Stimulated activated CD4-positive, alpha-beta T cell treated with anti-CD3 and anti-CD28 coated beads, Interleukin-15, amount 100 ng/mL, for 24 hours (primary cell): ENCODE results near the gene C18orf63.

Source experiments
- DNase-seq: peaks from one replicate; pipeline ENCODE4 v3.0.0-alpha.2; 2020

The C18orf63 gene

DNA sequence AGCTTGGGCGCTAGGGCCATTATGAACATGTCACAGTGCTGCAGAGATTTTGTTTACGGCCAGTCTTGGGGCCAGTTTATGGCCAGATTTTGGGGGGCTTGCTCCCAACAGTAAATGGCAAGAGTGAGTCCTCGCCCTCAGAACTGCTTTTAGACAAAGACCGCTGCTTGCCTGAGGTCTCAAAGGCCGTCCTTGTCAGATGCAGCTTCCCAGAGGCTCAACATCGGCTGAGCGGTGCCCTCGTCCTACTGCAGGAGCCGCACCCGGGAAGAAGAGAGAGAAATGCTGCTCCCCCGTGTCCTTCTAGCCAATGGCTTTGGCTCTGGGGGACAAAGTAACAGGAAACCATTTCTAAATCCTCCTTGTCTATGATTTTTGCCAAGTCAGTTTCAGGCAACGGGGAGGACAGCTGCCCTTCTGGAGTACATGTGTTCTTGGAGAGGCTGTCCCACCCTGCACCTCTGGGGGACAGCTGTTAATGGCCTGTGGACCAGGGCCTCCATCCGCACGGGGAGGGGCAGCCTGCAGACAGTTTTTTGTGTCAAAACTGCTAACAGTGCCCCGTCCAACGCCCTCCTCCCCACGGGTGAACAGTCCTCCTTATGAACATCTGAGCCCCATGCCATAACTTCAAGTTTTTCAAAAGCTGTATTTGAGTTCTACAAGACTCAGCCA lies 66.1 kb downstream of the C18orf63 start:
- DNase-seq, result no peak

DNA sequence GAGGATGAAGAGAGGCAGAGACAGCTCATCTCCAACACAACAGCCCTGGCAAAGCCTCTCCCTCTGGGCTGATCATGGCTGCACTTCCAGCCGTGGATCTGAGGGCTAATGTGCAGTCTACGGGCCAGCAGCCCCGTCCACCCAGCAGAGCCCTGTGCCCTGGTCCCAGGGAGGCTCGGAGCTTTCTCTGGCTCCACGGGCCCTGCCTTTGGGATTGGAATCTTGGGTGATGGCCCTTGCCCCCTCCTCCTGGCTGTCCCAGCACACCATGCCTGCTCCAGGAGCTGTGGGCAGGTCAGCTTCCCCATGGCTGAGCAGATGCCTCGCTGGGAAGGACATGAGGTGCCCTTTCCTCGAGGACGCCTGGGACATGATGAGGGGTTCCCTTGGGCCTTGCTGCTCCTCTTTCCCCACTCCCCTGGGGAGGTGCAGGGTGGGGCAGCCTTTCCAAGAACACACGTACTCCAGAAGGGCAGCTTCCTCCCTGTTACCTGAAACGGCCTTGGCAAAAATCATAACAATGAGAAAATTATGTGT lies 66.9 kb downstream of the C18orf63 start:
- no peak for DNase-seq

GRCh38 chr18:74387383-74387782 lies 71.7 kb downstream of the C18orf63 start:
- no peak for DNase-seq

- DNase-seq, result no peak
These were observed 72.6 kb downstream of the C18orf63 start for GRCh38 chr18:74388227-74388626.

DNA sequence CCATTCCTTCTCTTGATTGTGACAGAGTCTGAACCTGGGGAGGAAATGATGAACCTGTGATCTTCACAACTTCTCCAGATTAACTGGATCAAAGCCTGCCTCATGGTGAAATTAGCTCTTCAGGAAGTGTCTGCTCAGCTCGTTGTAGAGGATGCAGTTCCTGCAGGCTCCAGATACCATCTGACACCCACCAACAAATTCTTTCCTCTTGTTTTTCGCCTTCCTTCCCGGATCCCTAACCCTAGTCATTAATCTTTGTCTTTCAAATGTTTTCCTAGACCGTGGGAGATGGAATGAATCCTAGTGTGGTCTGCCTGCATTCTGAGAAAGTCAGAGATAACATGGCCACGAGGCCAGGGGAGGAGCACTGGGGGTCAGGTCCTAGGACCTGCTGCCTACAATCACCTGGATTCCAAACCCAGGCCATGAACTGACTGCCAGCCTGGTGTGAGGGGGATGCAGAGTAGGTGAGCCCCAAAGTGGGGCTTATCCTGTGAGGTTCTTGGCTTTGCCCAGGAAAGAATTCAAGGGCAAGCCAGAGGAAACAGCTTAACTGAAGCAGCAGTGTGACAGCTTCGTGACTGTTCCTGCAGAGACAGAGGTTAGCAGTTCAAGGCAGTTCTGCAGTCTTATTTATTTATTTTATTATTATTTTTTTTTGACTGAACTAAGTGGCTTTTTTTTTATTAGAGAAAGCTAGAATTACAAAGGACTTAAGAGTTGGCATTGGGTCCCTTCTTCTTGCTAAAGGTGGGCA lies 73.7 kb downstream of the C18orf63 start:
- DNase-seq, result no peak

DNA sequence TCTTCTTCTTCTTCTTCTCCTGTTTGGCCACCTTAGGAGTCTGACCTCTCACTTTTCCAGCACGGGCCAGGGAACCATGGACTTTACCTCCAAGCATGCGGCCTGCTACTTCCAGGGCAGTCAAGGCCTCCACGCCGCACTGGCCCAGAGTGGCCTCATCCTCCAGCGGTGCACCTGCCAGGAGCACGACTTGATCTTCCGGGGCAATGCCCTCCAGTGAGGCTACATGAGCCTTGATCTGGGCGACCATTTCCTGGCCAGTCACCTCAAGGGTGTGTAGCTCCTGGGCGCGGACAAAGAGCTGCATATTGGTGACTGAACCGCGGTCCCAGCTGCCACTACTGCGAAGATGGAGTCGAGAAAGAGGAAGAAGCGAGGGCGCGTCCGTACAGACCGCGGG lies 74.4 kb downstream of the C18orf63 start:
- no peak for DNase-seq

GRCh38 chr18:74390900-74391299 lies 75.3 kb downstream of the C18orf63 start:
- no peak for DNase-seq

DNA sequence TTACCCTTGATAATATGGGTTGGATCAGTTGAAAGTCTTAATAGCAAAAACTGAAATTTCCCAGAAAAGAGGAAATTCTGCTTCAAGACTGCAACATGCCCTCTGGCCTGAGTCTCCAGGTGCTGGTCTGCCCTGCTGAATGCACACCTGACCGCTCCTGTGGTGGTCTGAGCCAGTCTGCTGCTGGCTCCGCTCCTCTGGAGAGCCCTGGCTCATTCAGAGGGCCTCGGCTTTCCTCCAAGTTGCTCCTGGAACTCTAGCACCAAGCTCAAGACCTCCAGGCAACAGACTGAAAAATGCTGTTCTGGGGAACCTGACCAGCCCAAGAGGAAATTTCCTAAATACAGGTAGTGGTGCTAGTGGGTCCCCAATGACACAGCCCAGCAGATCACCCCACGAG lies 76.7 kb downstream of the C18orf63 start:
- DNase-seq, result no peak

DNA sequence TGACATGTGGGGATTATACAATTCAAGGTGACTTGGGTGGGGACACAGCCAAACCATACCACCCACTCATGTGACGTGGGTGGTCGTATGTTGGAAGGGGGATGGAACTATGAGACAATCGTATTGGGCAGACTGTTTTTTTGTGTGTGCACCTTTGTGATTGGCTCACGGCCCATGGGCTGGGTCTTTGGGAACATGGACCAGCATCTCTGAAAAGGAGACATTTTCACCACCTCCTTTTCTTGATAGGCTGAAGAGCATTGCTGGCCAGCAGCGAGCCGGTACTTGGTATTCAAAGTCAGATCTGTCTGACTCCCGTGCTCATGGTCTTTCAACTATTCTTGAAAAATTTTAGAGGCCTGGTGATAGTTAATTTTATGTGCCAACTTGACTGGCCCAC lies 79.4 kb downstream of the C18orf63 start:
- DNase-seq, result no peak

- no peak for DNase-seq
These were observed 80.1 kb downstream of the C18orf63 start for GRCh38 chr18:74395648-74396154.

DNA sequence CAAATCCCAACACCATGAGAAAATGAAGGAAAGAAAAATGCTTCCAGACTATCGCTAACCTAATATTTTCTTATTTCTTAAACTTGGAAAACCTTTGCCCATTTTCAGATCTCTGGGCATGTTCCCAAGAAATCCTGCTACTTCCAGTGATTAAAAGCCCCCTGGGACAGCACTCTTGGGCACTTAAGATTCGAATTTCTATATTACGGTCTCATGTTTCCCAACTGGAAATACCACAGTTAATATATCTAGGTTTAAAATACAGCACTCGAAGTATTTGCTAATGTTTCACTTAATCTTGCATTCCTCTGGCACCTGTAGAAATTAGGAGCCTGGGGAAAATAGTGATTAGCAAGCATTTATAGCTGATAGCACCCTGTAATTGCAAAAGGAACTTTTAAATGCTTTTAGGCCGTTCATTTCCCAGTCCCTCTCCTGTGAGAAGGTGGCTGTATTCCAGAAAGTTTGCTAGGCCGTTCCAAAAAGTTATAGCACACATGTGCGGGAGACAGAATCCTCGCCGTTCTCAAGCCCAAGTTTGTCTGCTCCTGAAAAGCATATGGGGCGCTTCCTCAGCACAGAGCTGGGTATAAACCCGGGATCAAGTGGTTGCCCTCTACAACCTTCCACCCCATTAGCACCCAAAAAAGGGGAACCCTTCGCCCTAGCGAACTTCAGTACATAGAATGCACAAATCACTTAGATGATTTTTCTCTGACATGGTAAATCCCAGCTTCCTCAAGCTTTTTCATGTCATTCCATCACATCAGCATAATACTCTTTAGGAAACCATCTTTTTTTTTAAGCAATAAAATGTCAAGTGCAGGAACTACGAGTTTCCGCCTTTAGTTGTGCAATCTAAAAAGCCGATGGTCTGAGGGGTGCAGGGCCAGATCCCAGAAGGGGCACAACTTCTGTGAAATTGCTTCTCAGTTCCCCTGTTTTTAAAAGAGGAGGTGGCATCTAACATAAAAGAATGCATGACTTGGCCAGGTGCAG lies 80.8 kb downstream of the C18orf63 start:
- DNase-seq, result no peak

DNA sequence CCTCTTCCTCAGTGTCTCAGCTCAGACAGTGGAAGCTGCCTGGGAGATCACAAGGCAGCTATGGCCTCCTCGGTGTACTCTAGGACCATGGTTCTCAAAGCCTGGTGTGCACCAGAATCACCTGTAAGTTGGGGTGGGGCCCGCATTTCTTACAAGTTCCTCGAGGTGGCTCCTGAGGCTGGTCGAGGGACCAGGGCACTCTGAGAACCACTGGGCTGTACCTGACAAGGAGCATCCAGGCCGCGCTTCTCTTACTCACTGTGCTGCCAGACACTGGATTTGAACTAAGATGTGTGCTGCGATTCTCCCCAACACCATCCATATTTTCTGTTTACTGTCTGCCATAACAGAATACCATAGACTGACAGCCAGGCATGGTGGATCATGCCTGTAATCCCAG lies 81.9 kb downstream of the C18orf63 start:
- DNase-seq, result no peak

DNA sequence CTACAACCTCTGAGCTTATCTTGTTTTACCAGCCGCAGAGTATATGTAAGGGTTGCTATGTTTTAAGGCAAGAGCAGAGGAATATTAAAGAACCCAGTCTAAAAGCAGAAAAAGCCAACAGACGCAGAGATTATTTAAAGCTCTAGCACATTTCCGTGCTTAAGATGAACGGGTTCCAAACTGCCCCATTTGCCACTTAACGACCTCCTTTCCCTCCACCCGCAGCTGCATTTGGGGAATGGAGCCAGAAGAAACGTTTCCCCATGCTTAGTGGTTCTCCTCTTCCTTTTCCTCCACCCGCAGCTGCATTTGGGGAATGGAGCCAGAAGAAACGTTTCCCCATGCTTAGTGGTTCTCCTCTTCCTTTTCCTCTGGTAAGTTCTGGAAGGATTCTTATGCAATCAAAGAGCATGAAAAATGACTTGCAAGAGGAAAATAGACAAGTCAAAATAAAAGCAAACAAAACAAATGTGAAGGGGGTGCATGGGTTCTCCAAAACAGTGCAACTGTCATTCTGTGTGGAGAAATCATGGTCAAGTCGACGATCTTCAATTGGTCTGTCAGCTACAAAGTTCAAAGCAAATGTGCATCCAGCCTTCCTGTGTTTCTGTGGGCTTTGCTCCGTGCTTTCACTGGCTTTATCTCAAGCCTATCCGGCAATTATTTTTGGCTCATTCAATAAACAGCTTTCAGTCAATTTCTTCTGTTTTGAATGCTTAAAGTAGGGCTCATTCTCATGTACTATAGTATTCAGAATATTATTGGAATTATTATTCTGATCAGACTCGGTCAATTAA lies 83.7 kb downstream of the C18orf63 start:
- DNase-seq, result no peak

DNA sequence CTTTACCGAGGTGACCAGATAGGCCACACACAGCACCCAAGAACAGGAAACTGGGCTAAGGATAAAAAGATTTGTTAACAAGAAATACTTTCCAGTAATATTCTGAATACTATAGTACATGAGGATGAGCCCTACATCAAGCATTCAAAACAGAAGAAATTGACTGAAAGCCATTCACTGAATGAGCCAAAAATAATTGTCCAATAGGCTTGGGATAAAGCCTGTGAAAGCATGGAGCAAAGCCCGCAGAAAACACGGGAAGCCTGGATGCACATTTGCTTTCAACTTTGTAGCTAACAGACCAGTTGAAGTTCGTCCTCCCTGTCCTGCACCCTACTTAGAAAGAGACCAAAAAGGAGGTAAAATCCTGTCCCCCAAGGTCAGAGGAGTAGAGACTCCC lies 85.2 kb downstream of the C18orf63 start:
- no peak for DNase-seq

DNA sequence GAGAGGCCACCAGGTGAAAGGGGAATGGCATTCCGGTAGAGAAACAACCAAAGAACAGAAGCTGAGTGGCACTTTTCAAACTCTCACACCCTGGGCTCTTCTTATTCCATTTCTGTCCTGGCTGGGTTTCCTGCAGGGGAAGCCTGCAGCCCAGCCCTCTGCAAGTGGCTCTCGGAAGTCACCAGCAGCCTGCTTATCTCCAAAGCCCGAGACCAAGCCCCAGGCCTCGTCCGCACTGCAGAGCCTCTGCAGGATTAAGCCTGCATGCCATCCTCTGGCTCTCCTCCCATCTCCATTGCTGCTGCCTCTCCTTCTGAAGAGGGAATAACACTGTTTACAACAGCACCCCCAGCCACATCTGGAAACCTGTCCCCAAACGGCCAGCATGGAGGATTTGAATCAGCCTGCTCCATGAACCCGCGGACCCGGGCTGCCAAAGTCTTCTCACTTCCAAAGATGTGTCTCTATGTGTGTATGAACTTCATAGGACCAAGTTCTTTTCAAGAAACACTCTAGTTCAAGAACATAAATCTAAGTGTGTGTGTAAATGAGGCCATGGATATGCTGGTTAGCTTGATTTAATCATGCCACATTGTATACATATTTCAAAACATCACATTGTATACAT lies 87.3 kb downstream of the C18orf63 start:
- no peak for DNase-seq

DNA sequence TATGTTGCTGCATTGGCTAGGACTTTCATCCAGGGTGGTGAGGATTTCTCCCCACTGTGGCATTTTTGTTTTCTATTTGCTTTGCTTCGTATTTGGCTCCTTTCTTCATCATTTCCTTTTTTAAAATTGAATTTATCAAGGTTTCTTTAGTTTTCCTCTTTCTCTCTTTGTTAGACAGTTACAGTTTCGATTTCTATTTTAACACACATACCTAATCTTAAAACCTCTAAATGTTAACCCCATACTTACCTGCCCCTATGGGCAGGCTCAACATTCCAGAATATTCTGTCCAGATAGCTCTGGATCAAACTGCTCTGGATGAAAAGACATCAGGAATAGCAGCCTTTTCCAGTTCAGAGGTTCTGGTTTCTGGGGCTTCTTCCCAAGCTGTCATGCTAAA lies 92.2 kb downstream of the C18orf63 start:
- DNase-seq, result no peak
